Measurements from ENCODE around the gene PRKAG2. TPM values are rescaled to one million over a fixed set of nuclear protein-coding genes. Genes with fewer than 3 reads are reported as not detected.

Gene PRKAG2
- polyA plus RNA-seq, 1 of the 3 experiments (the other 2 are of a cell fraction) = 51.6 TPM

GRCh38 chr7:151626422-151627115 lies 250.3 kb downstream of the PRKAG2 start:
- H3K4me1 ChIP-seq (ENCODE audit: control insufficient read depth in 1 of 2, insufficient read depth in 2 of 2, low read depth in 1 of 2, low read length in 1 of 2) = peaks cover 9 to 15% of the 10 kb centered on the region in 2 experiments; a peak in 2 of 4 replicates
- CTCF ChIA-PET = interaction anchor here (0.6 to 16.8 kb wide), 22 partner anchors 10 to 259 kb away, joined by 3 to 203 read pairs (median 3); no protein-coding TSS in a partner anchor

GRCh38 chr7:151625606-151626005 lies 251.3 kb downstream of the PRKAG2 start:
- Histone ChIP-seq H3K9ac (no peak overlapping the region), H3K27me3 (ENCODE audit: insufficient read depth) (no peaks in the 10 kb centered on the region), H3K9me2 (no peaks in the 10 kb centered on the region), H3K79me2 (ENCODE audit: insufficient read depth) (peaks cover 95% of the 10 kb centered on the region), H3K36me3 (replicated peaks in 1 of 2; ENCODE audit: control insufficient read depth in 1 of 2, insufficient read depth in 2 of 2, low read length in 1 of 2) (peaks cover 0 to 3% of the 10 kb centered on the region in 2 experiments), H2AFZ (ENCODE audit: low read depth) (no peak overlapping the region), H3K4me1 (ENCODE audit: control insufficient read depth in 1 of 2, insufficient read depth in 2 of 2, low read depth in 1 of 2, low read length in 1 of 2) (peaks cover 7 to 9% of the 10 kb centered on the region in 2 experiments; a peak in 2 of 4 replicates), H4K20me1 (ENCODE audit: insufficient read depth) (no peaks in the 10 kb centered on the region), H3K4me2 (no peak overlapping the region), H3F3A (replicated peaks; ENCODE audit: insufficient read depth) (peaks cover 8% of the 10 kb centered on the region), H3K4me3 (ENCODE audit: low read depth in 2 of 2, low read length in 1 of 2) (no peak overlapping the region), H3K27ac (ENCODE audit: low read depth in 2 of 2, low read length in 1 of 2) (no peak overlapping the region), H3K9me3 (no peaks in the 10 kb centered on the region)
- TF ChIP-seq ELF1 (IDR thresholded peaks at IDR 0.05) (no peak), RFX5 (IDR thresholded peaks at IDR 0.05; ENCODE audit: low read length) (no peak), EZH2phosphoT487 (IDR thresholded peaks at IDR 0.05; ENCODE audit: borderline replicate concordance, low read depth) (no peak)
- no peak for DNase-seq
- 93% methylated on average over 9 of the region's 9 CpGs for WGBS (ENCODE audit: low lambda C conversion rate)
- ChIA-PET CTCF (interaction anchor here (0.6 to 16.8 kb wide), 18 partner anchors 9 to 310 kb away, joined by 3 to 203 read pairs (median 3); no protein-coding TSS in a partner anchor), POLR2A (interaction anchor here (0.6 kb wide), 1 partner anchor 267 kb away, joined by 4 read pairs; no protein-coding TSS in a partner anchor)

More at GRCh38 chr7:151626422-151627115, 250.3 kb downstream of the PRKAG2 start:
- 87% methylated on average over 11 of the region's 11 CpGs for WGBS (ENCODE audit: low lambda C conversion rate)
- H4K20me1 ChIP-seq (ENCODE audit: insufficient read depth) = no peaks in the 10 kb centered on the region
- H2AFZ ChIP-seq (ENCODE audit: low read depth) = no peak overlapping the region
- H3K9me3 ChIP-seq = no peaks in the 10 kb centered on the region
- H3F3A ChIP-seq (replicated peaks; ENCODE audit: insufficient read depth) = peaks cover 10% of the 10 kb centered on the region
- H3K27me3 ChIP-seq (ENCODE audit: insufficient read depth) = no peaks in the 10 kb centered on the region
- POLR2A ChIA-PET = no interaction called here
- peak; percentile 56 for DNase-seq
- TF ChIP-seq RCOR1 (IDR thresholded peaks at IDR 0.05; ENCODE audit: low read length) (no peak), RAD21 (IDR thresholded peaks at IDR 0.05; ENCODE audit: low read length) (peak; percentile 76), SMC3 (IDR thresholded peaks at IDR 0.05; ENCODE audit: low read depth, low read length) (peak; percentile 76)
- TF ChIP-seq, protein P1, sequence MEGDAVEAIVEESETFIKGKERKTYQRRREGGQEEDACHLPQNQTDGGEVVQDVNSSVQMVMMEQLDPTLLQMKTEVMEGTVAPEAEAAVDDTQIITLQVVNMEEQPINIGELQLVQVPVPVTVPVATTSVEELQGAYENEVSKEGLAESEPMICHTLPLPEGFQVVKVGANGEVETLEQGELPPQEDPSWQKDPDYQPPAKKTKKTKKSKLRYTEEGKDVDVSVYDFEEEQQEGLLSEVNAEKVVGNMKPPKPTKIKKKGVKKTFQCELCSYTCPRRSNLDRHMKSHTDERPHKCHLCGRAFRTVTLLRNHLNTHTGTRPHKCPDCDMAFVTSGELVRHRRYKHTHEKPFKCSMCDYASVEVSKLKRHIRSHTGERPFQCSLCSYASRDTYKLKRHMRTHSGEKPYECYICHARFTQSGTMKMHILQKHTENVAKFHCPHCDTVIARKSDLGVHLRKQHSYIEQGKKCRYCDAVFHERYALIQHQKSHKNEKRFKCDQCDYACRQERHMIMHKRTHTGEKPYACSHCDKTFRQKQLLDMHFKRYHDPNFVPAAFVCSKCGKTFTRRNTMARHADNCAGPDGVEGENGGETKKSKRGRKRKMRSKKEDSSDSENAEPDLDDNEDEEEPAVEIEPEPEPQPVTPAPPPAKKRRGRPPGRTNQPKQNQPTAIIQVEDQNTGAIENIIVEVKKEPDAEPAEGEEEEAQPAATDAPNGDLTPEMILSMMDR (IDR thresholded peaks at IDR 0.05) = peak; percentile 62
- H3K9ac ChIP-seq = no peak overlapping the region
- H3K36me3 ChIP-seq (replicated peaks in 1 of 2; ENCODE audit: control insufficient read depth in 1 of 2, insufficient read depth in 2 of 2, low read length in 1 of 2) = peaks cover 0 to 3% of the 10 kb centered on the region in 2 experiments
- H3K27ac ChIP-seq (ENCODE audit: low read depth in 2 of 2, low read length in 1 of 2) = no peak overlapping the region
- no peak overlapping the region for H3K4me3 ChIP-seq (ENCODE audit: low read depth in 2 of 2, low read length in 1 of 2)
- no peaks in the 10 kb centered on the region for H3K9me2 ChIP-seq
- no peak overlapping the region for H3K4me2 ChIP-seq
- peaks cover 90% of the 10 kb centered on the region for H3K79me2 ChIP-seq (ENCODE audit: insufficient read depth)
